ENCODE data around the gene CALD1.

The CALD1 gene

GRCh38 chr7:134845461-134845860 is 66.0 kb downstream of the CALD1 start:
- peaks cover 2% of the 10 kb centered on the region for H3K27me3 ChIP-seq (ENCODE audit: insufficient read depth, poor library complexity, severe bottlenecking)
- H3K27ac ChIP-seq (replicated peaks) = no peak overlapping the region

GRCh38 chr7:134847851-134848588 is 68.6 kb downstream of the CALD1 start:
- no peak for TF ChIP-seq SPI1 (IDR thresholded peaks at IDR 0.05; ENCODE audit: borderline replicate concordance, low read depth)
- no peak for TF ChIP-seq CTCF (IDR thresholded peaks at IDR 0.05; ENCODE audit: insufficient read depth, low read length)
- no peak for TF ChIP-seq REST (IDR thresholded peaks at IDR 0.05; ENCODE audit: insufficient replicate concordance, low read depth)
- no peak for TF ChIP-seq GABPA (IDR thresholded peaks at IDR 0.05; ENCODE audit: low read depth)
- TF ChIP-seq POLR2AphosphoS5 (IDR thresholded peaks at IDR 0.05; ENCODE audit: low read depth) = no peak
- no peak overlapping the region for H3K27ac ChIP-seq (replicated peaks)
- no peak for DNase-seq (ENCODE audit: low read depth in 1 of 2, low spot score in 1 of 2)
- no peaks in the 10 kb centered on the region for H3K27me3 ChIP-seq (ENCODE audit: insufficient read depth, poor library complexity, severe bottlenecking)
- no peak overlapping the region for H3K4me3 ChIP-seq (replicated peaks; ENCODE audit: insufficient read depth, low read length)

More at GRCh38 chr7:134845461-134845860, 66.0 kb downstream of the CALD1 start:
- DNase-seq (ENCODE audit: low read depth in 1 of 2, low spot score in 1 of 2) = no peak
- no peak for TF ChIP-seq CTCF (IDR thresholded peaks at IDR 0.05; ENCODE audit: insufficient read depth, low read length)
- no peak for TF ChIP-seq SPI1 (IDR thresholded peaks at IDR 0.05; ENCODE audit: borderline replicate concordance, low read depth)
- no peak for TF ChIP-seq POLR2AphosphoS5 (IDR thresholded peaks at IDR 0.05; ENCODE audit: low read depth)
- TF ChIP-seq REST (IDR thresholded peaks at IDR 0.05; ENCODE audit: insufficient replicate concordance, low read depth) = no peak
- no peak for TF ChIP-seq GABPA (IDR thresholded peaks at IDR 0.05; ENCODE audit: low read depth)
- no peak overlapping the region for H3K4me3 ChIP-seq (replicated peaks; ENCODE audit: insufficient read depth, low read length)

- no peak overlapping the region for H3K27ac ChIP-seq (replicated peaks)
- no peak for DNase-seq (ENCODE audit: low read depth in 1 of 2, low spot score in 1 of 2)
Measured at GRCh38 chr7:134850066-134850465, 70.6 kb downstream of the CALD1 start.

More at GRCh38 chr7:134850066-134850465, 70.6 kb downstream of the CALD1 start:
- Histone ChIP-seq H3K27me3 (ENCODE audit: insufficient read depth, poor library complexity, severe bottlenecking) (no peaks in the 10 kb centered on the region), H3K4me3 (replicated peaks; ENCODE audit: insufficient read depth, low read length) (no peak overlapping the region)
- TF ChIP-seq POLR2AphosphoS5 (IDR thresholded peaks at IDR 0.05; ENCODE audit: low read depth) = no peak
- no peak for TF ChIP-seq CTCF (IDR thresholded peaks at IDR 0.05; ENCODE audit: insufficient read depth, low read length)
- no peak for TF ChIP-seq GABPA (IDR thresholded peaks at IDR 0.05; ENCODE audit: low read depth)
- TF ChIP-seq REST (IDR thresholded peaks at IDR 0.05; ENCODE audit: insufficient replicate concordance, low read depth) = no peak
- no peak for TF ChIP-seq SPI1 (IDR thresholded peaks at IDR 0.05; ENCODE audit: borderline replicate concordance, low read depth)

Measured in HL-60 (cell line).